ENCODE data around the gene JUND.

GRCh38 chr19:18329035-18329376, 47.6 kb upstream of the JUND start:
- TF ChIP-seq GATA3 (IDR thresholded peaks at IDR 0.05; ENCODE audit: low read depth, low read length) = no peak
- no peak for TF ChIP-seq GATA2 (IDR thresholded peaks at IDR 0.05; ENCODE audit: low read depth, low read length)
